H4 (cell line): ENCODE data around the gene TGOLN2. TPM values are rescaled to one million over a fixed set of nuclear protein-coding genes. Genes with fewer than 3 reads are reported as not detected.
"Not testable (repeated sequence)": the region's sequence is repeated elsewhere in the genome, so short reads cannot be mapped to it uniquely, and the experiment has no call there.

Experiments used
- DNase-seq: peaks from one replicate; pipeline ENCODE4 v3.0.0-alpha.2; 2015; ENCODE audit warnings: low spot score
- total RNA-seq: library from RNA; depleted of rRNA; stranded (reverse); fragments of >200 nt; shearing (Covaris generic); gene quantifications from 2 replicates; pipeline ENCODE4 v1.2.3, GENCODE V29; 2014

Gene TGOLN2
- total RNA-seq, 1 experiment from 2014 or later: 80.1 TPM

GRCh38 chr2:85340034-85340892 is 12.5 kb upstream of the TGOLN2 start:
- DNase-seq: no peak

- no peak for DNase-seq
These were observed 7.1 kb upstream of the TGOLN2 start for GRCh38 chr2:85334928-85335327.

- not testable (repeated sequence) for DNase-seq
These were observed 6.1 kb upstream of the TGOLN2 start for GRCh38 chr2:85333877-85334276.

- no peak for DNase-seq
These were observed 3.2 kb upstream of the TGOLN2 start for GRCh38 chr2:85330839-85331636.

- not testable (repeated sequence) for DNase-seq
These were observed 1.9 kb upstream of the TGOLN2 start for GRCh38 chr2:85329701-85330100.

- no peak for DNase-seq
These were observed 1.4 kb upstream of the TGOLN2 start for GRCh38 chr2:85329181-85329651.

GRCh38 chr2:85327160-85327821 is 498 bp downstream of the TGOLN2 start:
- DNase-seq: no peak

GRCh38 chr2:85326406-85327159 is 1.2 kb downstream of the TGOLN2 start:
- DNase-seq: no peak

- no peak for DNase-seq
These were observed 2.4 kb downstream of the TGOLN2 start for GRCh38 chr2:85325466-85325811.

- DNase-seq: no peak
These were observed 2.9 kb downstream of the TGOLN2 start for GRCh38 chr2:85324639-85325465.

- DNase-seq: not testable (repeated sequence)
These were observed 3.8 kb downstream of the TGOLN2 start for GRCh38 chr2:85323988-85324367.

GRCh38 chr2:85323351-85323987 is 4.3 kb downstream of the TGOLN2 start:
- DNase-seq: no peak

GRCh38 chr2:85319796-85320195 is 8.0 kb downstream of the TGOLN2 start:
- no peak for DNase-seq

- DNase-seq: no peak
These were observed 9.3 kb downstream of the TGOLN2 start for GRCh38 chr2:85318222-85319074.

- not testable (repeated sequence) for DNase-seq
These were observed 11.9 kb downstream of the TGOLN2 start for GRCh38 chr2:85315921-85316320.

GRCh38 chr2:85314884-85315242 is 12.9 kb downstream of the TGOLN2 start:
- DNase-seq: no peak

- no peak for DNase-seq
These were observed 15.4 kb downstream of the TGOLN2 start for GRCh38 chr2:85312404-85312803.

GRCh38 chr2:85310330-85310729 is 17.5 kb downstream of the TGOLN2 start:
- no peak for DNase-seq

- no peak for DNase-seq
These were observed 18.0 kb downstream of the TGOLN2 start for GRCh38 chr2:85309699-85310321.
